Activated naive CD4-positive, alpha-beta T cell treated with anti-CD3 and anti-CD28 coated beads, Interleukin-2, amount 10 ng/mL, durations not matched to agents 7 days and 5 days (primary cell): Measurements from ENCODE around the gene SNX9.
"Not testable (repeated sequence)": the region's sequence is repeated elsewhere in the genome, so short reads cannot be mapped to it uniquely, and the experiment has no call there.

Experiments
- CTCF ChIA-PET: fragments of 350-600 bp; sonication (Branson Sonifier 250); formaldehyde crosslinking; loops from one replicate; lab custom pipeline; 2021; ENCODE audit warnings: antibody characterized with exemption; lab: Charles Lee
- DNase-seq: peaks from one replicate; pipeline ENCODE4 v3.0.0-alpha.2; 2020
- H3K27ac Mint-ChIP-seq: one replicate; pipeline ENCODE4 v1.8.0; 2021; ENCODE audit warnings: mild to moderate bottlenecking, moderate library complexity, mixed read lengths
- H3K27me3 Mint-ChIP-seq: one replicate; pipeline ENCODE4 v1.8.0; 2021; ENCODE audit warnings: mild to moderate bottlenecking, mixed read lengths
- H3K36me3 Mint-ChIP-seq: one replicate; pipeline ENCODE4 v1.8.0; 2021; ENCODE audit warnings: mixed read lengths
- H3K4me1 Mint-ChIP-seq: one replicate; pipeline ENCODE4 v1.8.0; 2021; ENCODE audit warnings: mixed read lengths
- H3K4me3 Mint-ChIP-seq: one replicate; pipeline ENCODE4 v1.8.0; 2021; ENCODE audit warnings: mild to moderate bottlenecking, moderate library complexity, mixed read lengths
- H3K9me3 Mint-ChIP-seq: one replicate; pipeline ENCODE4 v1.8.0; 2021; ENCODE audit warnings: mixed read lengths

Gene SNX9

DNA sequence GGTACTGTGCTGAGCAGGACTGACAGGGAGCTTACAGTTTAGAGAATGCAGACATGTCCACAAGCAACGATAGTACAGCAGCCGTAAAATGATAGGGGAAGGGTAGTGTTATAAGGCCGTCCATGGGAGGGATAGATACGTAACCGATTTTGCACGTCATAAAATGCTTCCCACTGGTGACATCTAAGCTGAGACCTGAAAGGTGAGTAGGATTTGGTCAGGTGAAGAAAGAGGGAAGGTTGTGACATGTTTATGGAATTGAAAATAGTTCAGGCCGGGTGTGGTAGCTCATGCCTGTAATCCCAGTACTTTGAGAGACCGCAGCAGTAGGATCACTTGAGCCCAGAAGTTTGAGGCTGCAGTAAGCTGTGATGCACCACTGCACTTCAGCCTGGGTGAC lies 25.6 kb downstream of the SNX9 start:
- DNase-seq = no peak
- CTCF ChIA-PET = interaction anchor here (0.6 kb wide), 1 partner anchor 26 kb away, joined by 3 read pairs; no protein-coding TSS in a partner anchor
- peaks cover 33% of the 10 kb centered on the region for H3K4me1 Mint-ChIP-seq
- H3K27ac Mint-ChIP-seq = no peak overlapping the region
- no peak overlapping the region for H3K4me3 Mint-ChIP-seq
- no peaks in the 10 kb centered on the region for H3K27me3 Mint-ChIP-seq
- peaks cover 22% of the 10 kb centered on the region for H3K36me3 Mint-ChIP-seq
- H3K9me3 Mint-ChIP-seq = peaks cover 18% of the 10 kb centered on the region

DNA sequence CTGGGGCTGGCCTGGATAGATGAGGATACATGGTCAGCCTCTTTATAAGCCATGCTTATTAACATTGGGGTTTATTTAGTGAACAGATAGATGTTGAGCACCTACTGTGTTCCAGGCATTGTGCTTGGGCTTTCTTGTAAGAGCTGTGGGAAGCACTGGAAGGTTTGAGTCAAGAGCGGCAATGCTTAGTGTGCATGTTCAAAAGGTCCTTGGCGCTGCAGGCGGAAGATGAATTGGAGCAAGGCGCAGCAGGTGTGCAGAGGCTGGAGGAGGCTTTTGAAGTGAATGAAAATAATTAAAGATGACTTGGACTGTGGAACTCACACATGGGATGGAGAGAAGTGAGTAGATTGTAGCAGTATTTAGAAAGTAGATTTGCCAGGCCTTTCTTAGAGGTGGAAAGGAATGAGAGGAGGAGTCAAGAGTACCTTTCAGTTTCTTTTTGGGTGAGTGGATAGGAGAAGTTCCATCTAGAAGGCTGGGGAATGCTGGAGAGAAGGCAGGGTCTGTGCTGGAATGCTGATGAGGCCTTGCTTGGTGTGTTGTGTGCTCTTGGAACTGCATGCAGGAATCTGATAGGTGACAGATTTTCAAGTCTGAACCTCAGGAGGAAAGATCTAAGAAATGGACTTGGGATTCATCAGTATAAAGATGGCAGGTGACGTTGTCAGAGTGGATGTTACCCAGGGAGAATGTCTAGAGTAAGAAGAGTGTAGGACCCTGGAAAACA lies 26.4 kb downstream of the SNX9 start:
- H3K27ac Mint-ChIP-seq = no peak overlapping the region
- H3K36me3 Mint-ChIP-seq = peaks cover 22% of the 10 kb centered on the region
- DNase-seq = no peak
- H3K9me3 Mint-ChIP-seq = peaks cover 21% of the 10 kb centered on the region
- H3K27me3 Mint-ChIP-seq = no peaks in the 10 kb centered on the region
- H3K4me3 Mint-ChIP-seq = no peak overlapping the region
- H3K4me1 Mint-ChIP-seq = peaks cover 29% of the 10 kb centered on the region
- CTCF ChIA-PET = no interaction called here

DNA sequence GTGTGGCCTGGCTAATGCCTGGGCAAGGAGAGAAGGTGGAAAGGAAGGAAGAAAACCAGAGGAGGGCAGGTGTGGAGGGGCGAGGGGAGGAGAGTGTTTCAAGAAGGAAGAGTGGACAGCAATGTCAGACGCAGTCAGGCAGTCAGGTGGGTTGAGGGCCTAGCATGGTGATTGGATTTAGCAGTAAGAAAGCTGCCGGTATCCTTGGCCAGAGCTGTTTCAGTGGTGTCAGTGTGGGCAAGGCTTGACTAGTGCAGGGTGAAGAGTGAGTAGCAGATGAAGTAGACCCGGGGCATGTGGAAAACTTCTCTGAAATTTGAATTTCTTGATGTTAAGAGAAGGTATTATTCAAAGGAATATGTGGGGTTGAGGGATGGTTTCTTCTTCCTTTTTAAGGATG lies 27.0 kb downstream of the SNX9 start:
- no peak for DNase-seq
- CTCF ChIA-PET = no interaction called here
- Mint-ChIP-seq H3K4me3 (no peak overlapping the region), H3K9me3 (peaks cover 21% of the 10 kb centered on the region), H3K27ac (no peak overlapping the region), H3K36me3 (peaks cover 24% of the 10 kb centered on the region), H3K27me3 (no peaks in the 10 kb centered on the region), H3K4me1 (peaks cover 31% of the 10 kb centered on the region)

DNA sequence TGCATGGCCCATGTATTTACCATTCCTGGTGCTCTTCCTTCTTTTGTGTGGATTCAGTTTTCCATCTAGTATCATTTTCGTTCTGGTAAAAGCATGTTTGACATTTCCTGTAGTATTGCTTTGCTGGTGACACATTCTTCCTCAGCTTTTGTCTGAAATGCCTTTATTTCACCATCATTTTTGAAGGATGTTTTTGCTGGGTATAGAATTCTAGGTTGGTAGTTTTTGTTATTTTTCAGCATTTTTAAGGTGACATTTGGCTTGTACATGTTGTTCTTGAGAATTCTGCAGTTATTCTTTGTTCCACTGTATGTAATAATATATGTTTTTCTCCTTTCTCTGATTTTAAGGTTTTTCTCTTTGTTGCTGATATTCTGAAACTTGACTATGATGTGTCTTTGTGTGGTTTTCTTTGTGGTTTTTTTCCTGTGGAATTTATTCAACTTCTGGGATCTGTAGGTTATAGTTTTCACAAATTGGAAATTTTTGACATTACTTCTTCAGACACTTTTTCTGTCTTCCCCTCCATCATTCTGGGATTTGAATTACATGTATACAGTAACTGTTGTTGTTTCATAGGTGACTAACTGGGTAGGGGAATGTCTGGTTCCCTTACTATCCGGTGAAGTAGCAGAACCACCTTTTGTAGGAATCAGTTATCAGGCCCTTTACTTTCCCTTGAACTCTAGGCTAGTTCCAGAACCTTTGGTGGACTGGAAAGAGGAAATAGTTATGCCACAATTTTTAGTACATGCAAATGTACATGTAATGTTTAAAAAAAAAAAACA lies 30.2 kb downstream of the SNX9 start:
- peaks cover 31% of the 10 kb centered on the region for H3K4me1 Mint-ChIP-seq
- H3K27me3 Mint-ChIP-seq = peaks cover 5% of the 10 kb centered on the region
- peaks cover 22% of the 10 kb centered on the region for H3K36me3 Mint-ChIP-seq
- H3K27ac Mint-ChIP-seq = no peak overlapping the region
- H3K4me3 Mint-ChIP-seq = no peak overlapping the region
- CTCF ChIA-PET = interaction anchor here (1.3 kb wide), 1 partner anchor 10 kb away, joined by 6 read pairs; no protein-coding TSS in a partner anchor
- DNase-seq = no peak
- H3K9me3 Mint-ChIP-seq = peaks cover 21% of the 10 kb centered on the region

DNA sequence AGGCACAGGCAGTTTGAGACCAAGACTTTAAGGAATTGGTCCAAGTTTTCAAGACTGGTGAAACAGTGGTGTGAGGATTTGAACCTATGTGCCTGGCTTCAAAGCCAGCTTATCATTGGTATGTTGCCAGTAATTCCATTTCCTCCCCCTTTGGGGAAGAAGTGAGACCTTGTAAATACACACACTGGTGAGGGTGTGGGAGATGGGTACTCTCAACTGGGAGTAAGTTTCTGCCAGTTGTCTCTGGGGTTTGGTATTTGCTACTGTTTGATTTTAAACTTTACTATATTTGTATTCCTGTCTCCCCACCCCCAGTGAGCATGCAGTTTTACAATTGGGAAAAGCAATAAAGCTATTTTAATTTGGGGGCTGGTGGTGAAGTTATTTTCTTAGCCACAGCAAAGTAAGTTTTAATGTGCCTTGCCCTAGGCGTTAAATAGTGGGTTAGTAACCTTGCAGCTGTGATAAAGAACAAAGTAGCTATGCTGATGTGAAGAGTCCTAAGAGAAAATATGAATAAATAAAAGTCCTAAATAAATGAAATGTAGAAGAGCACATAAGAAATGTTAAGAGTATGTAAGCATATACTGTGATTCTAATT lies 31.0 kb downstream of the SNX9 start:
- Mint-ChIP-seq H3K27ac (no peak overlapping the region), H3K4me3 (no peak overlapping the region), H3K4me1 (peaks cover 31% of the 10 kb centered on the region), H3K9me3 (peaks cover 23% of the 10 kb centered on the region), H3K36me3 (peaks cover 24% of the 10 kb centered on the region), H3K27me3 (peaks cover 11% of the 10 kb centered on the region)
- no peak for DNase-seq
- CTCF ChIA-PET = no interaction called here

DNA sequence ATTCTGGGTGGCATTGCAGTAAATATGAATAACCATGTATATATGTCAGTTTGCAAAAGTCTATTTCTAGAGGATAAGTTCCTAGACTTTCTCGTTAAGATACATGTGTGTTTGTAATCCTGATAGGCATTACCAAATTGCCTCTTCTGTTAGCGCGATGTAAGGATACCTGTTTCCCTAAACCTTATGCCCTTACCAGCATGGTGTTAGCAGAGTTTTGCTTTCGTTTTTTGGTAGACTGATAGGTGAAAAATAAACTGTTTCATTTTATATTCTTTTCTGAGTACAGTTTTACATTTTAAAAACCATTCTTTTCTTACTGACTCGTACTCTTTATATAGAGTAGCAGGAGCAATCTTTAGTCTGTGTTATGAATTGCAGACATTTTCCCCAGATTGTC lies 32.3 kb downstream of the SNX9 start:
- CTCF ChIA-PET = no interaction called here
- no peak for DNase-seq
- H3K36me3 Mint-ChIP-seq = peaks cover 15% of the 10 kb centered on the region
- H3K4me1 Mint-ChIP-seq = peaks cover 29% of the 10 kb centered on the region
- H3K27me3 Mint-ChIP-seq = peaks cover 11% of the 10 kb centered on the region
- H3K27ac Mint-ChIP-seq = no peak overlapping the region
- peaks cover 21% of the 10 kb centered on the region for H3K9me3 Mint-ChIP-seq
- H3K4me3 Mint-ChIP-seq = no peak overlapping the region

DNA sequence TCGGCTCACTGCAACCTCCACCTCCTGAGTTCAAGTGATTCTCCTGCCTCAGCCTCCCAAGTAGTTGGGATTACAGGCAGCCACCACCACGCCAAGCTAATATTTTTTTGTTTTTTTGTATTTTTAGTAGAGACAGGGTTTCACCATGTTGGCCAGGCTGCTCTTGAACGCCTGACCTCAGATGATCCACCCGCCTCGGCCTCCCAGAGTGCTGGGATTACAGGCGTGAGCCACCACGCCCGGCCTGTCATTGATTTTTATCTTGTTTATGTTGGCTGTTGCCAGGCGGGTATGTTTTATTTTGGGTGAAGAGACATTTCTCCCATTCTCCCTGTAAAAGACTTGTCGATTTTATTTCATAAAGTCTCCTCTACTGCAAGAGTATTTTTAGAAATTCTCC lies 32.8 kb downstream of the SNX9 start:
- peaks cover 11% of the 10 kb centered on the region for H3K27me3 Mint-ChIP-seq
- peaks cover 33% of the 10 kb centered on the region for H3K4me1 Mint-ChIP-seq
- H3K4me3 Mint-ChIP-seq, CTCF ChIA-PET, DNase-seq, H3K27ac Mint-ChIP-seq: not testable (repeated sequence)
- H3K9me3 Mint-ChIP-seq = peaks cover 21% of the 10 kb centered on the region
- peaks cover 15% of the 10 kb centered on the region for H3K36me3 Mint-ChIP-seq

DNA sequence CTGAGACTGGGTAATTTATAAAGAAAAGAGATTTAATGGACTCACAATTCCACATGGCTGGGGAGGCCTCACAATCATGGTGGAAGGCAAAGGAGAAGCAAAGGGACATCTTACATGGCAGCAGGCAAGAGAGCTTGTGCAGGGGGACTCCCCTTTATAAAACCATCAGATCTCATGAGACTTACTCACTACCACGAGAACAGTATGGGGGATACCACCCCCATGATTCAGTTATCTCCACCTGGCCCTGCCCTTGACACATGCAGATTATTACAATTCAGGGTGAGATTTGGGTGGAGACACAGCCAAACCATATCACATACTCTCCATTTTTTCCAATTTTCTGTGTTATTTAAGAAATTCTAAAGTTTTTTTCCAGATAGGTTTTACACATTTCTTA lies 35.6 kb downstream of the SNX9 start:
- H3K9me3 Mint-ChIP-seq, H3K4me3 Mint-ChIP-seq, CTCF ChIA-PET, DNase-seq, H3K36me3 Mint-ChIP-seq: not testable (repeated sequence)
- H3K4me1 Mint-ChIP-seq = peaks cover 42% of the 10 kb centered on the region
- H3K27ac Mint-ChIP-seq = peak overlapping the region; percentile 21
- peaks cover 21% of the 10 kb centered on the region for H3K27me3 Mint-ChIP-seq

DNA sequence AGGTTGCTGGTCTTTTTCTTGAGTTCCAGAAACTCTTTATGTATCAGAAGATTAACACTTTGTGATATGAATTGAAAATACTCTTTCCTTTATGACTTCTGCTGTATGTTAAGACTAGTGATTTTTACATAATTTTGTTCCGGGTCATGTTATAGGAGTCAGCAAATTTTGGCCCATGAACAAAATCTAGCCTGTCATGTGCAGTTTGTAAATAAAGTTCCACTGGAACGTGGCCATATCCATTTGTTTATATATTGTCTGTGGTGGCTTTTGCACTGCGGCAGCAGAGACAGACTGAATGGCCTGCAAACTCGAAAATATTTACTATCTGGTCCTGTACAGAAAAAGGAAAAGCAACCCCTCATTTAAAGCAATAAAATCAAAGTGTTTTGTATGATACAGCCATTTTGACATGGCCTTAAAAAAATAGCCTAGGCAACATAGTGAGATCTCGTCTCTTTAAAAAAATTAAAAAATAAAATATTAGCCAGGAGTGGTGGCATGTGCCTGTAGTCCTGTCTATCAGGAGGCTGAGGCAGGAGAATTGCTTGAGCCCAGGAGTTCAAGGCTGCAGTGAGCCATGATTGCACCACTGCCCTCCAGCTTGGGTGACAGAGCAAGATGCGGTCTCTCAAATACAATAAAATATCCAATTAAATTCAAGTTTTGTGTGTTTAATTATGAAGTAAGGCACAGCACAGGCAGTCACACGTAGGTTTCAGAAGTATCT lies 36.9 kb downstream of the SNX9 start:
- Mint-ChIP-seq H3K4me3 (no peak overlapping the region), H3K27ac (no peak overlapping the region), H3K4me1 (peaks cover 43% of the 10 kb centered on the region), H3K9me3 (peaks cover 2% of the 10 kb centered on the region), H3K36me3 (peaks cover 5% of the 10 kb centered on the region), H3K27me3 (peaks cover 34% of the 10 kb centered on the region)
- no peak for DNase-seq
- CTCF ChIA-PET = no interaction called here

DNA sequence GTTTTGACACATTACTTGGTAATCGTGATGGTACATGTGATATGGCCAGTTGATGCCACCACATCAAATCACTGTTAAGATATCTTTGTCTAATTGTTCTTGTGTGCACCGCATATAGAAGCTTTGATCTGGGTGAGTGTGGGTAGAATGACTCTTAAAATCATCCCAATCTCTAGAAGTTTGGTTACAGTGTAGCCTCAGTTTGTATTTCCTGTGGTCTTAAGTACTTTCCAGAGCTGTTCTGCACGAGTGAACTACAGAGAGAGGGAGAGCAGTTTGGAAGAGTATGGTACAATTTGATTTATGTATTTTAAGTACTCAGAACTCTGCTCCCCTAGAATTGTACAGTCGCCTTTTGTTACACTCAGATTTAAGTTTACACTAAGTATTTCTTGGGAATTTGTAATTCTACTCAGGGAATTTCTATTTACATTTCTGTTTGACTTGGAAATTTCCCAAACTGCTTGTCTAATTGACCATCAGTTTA lies 37.5 kb downstream of the SNX9 start:
- Mint-ChIP-seq H3K27me3 (peaks cover 34% of the 10 kb centered on the region), H3K9me3 (peaks cover 2% of the 10 kb centered on the region), H3K36me3 (peaks cover 5% of the 10 kb centered on the region), H3K27ac (no peak overlapping the region), H3K4me3 (no peak overlapping the region), H3K4me1 (peaks cover 37% of the 10 kb centered on the region)
- peak; percentile 59 for DNase-seq
- CTCF ChIA-PET = interaction anchor here (1.5 kb wide), 1 partner anchor 13 kb away, joined by 6 read pairs; no protein-coding TSS in a partner anchor

DNA sequence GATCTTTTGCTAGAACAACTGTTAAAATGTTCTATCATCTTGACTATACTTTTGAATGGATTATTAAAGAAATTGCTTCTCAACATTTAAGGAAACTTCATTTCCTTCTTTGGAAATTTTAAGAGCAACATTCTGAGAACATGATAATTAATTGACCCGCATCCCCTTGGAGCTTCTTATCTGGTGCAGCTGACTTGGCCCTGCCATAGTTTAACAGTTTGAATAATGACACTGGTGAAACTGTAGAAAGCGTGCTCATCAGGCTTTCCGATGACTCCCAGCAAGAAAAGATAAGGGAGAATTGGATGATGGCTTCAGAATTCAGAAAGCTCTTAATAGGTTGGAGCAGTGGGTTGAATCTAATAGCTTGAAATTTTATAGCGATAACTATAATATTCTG lies 38.1 kb downstream of the SNX9 start:
- no peak overlapping the region for H3K27ac Mint-ChIP-seq
- CTCF ChIA-PET = interaction anchor here (1.5 kb wide), 1 partner anchor 12 kb away, joined by 6 read pairs; no protein-coding TSS in a partner anchor
- H3K4me3 Mint-ChIP-seq = no peak overlapping the region
- H3K27me3 Mint-ChIP-seq = peaks cover 34% of the 10 kb centered on the region
- H3K9me3 Mint-ChIP-seq = peaks cover 2% of the 10 kb centered on the region
- no peak for DNase-seq
- H3K4me1 Mint-ChIP-seq = peaks cover 32% of the 10 kb centered on the region
- H3K36me3 Mint-ChIP-seq = peaks cover 5% of the 10 kb centered on the region

DNA sequence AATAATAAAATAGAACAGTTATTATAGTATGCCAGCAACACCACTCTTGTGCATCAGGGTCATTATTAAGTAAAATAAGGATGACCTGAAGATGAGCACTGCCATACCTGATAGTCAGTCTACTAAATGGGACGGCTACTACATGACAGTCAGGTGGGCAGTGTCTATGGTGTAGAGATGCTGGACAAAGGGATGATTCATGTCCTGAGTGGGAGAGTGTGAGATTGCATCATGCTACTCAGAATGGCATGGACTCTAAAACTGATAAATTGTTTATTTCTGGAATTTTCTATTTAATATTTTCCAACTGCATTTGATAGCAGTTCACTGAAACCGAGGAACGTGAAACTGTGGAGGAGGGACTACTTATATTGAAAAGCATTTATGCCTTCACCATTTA lies 38.8 kb downstream of the SNX9 start:
- Mint-ChIP-seq H3K4me3 (no peak overlapping the region), H3K9me3 (peaks cover 2% of the 10 kb centered on the region), H3K36me3 (peaks cover 5% of the 10 kb centered on the region), H3K27me3 (peaks cover 34% of the 10 kb centered on the region), H3K4me1 (peaks cover 36% of the 10 kb centered on the region), H3K27ac (peak overlapping the region; percentile 58)
- DNase-seq = no peak
- CTCF ChIA-PET = interaction anchor here (1.5 kb wide), 1 partner anchor 12 kb away, joined by 6 read pairs; no protein-coding TSS in a partner anchor

DNA sequence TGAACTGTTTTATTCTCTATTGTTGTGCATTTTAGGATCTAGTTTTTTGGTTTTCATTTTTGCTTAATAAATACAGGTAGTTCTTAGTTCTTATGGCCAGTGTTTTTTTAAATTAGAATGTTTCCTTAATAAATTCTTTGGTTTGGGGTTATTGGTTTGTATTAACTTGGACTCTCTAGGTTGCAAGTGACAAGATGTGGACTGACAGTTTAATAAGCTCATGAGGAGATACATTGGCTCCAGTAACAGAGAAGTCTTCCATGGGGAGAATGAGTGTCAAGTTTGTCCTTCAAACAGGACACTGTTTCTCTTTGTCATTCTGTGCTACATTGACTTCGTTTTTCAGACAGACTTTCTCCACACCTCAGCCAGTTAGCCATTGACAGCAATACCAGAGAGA lies 39.7 kb downstream of the SNX9 start:
- Mint-ChIP-seq H3K27ac (no peak overlapping the region), H3K4me1 (peaks cover 44% of the 10 kb centered on the region), H3K4me3 (no peak overlapping the region), H3K9me3 (peaks cover 2% of the 10 kb centered on the region), H3K27me3 (peaks cover 34% of the 10 kb centered on the region), H3K36me3 (peaks cover 7% of the 10 kb centered on the region)
- CTCF ChIA-PET = interaction anchor here (0.6 to 1.7 kb wide), 4 partner anchors 10 to 293 kb away, joined by 3 to 6 read pairs (median 4); no protein-coding TSS in a partner anchor
- no peak for DNase-seq
